ENCODE results near the gene SPO11.
"Not testable (repeated sequence)": the region's sequence is repeated elsewhere in the genome, so short reads cannot be mapped to it uniquely, and the experiment has no call there.

The SPO11 gene

DNA sequence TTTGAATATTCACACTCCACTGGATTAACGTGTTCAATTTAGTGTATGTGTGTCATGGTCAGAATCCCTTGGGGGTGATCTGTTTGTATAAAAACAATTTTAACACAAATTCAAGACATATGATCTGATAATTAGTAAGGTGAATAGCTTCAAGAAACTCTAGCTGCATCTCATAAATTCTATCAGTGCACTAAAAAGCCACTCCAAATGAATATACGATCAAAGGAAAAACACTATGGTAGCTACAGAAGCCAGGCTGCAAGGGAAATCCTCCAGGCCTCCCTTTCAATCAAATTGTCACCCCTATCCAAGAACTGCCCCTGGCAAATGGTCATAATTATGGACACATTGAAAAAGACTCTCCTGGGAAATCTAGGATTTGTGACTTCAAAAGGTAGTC, 12.1 kb downstream of the SPO11 start:
- no peak for DNase-seq (ENCODE audit: low read depth in 2 of 2)

DNA sequence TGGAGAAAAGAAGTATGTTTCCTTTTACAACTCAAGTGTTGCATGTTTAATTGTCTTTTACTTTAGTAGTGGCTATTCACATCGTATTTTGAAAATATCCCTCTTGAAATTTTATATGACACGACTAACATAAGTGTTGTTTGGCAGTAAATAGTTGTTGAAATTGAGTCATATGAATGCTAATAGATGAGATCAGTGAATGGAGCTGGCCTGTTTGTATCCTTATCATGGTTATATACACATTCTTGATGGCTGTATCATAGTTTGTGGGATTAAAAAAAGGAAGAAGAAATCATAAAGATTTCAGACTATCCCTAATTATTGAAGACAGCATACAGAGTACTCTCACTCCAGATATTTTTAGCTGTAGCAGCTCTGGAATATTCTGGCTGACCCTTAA, 13.2 kb downstream of the SPO11 start:
- DNase-seq (ENCODE audit: low read depth in 2 of 2): no peak

DNA sequence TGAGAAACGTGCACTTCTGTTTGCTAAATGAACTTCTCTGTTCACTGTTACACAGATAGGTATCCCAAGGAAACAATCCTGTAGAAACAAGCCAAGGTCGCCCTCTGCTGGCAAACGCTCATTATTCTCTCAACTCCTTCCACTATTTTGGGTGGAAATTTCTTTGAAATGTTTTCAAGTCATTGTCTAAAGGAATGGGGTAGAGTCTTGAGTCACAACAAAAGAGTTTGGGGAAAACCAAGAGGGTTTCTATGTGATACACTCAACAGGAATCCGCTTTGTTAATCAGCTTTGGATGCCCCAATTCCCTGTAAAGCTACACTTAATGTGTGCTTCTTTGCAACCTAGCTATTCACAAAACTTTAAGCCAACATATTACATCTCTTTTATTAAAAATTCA, 16.9 kb downstream of the SPO11 start:
- DNase-seq (ENCODE audit: low read depth in 2 of 2): peak; percentile 52 to 67

DNA sequence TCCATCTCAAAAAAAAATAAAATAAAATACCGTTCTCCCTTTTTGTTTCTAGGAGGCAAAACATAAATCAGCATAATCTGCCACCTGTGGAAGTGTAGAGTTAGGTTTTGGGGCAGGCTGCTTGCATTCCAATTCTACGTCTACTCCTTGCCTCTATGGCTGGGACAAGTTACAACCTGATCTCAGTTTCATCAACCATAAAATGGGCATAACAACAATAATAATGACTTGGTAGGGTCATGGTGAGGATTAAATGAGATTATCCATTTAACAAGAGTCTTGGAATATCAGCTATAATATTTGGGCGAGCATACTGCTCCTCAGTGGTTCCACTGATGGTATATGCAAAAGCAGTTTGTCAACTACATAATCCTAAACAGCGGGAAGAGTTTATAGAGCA, 17.8 kb downstream of the SPO11 start:
- no peak for DNase-seq (ENCODE audit: low read depth in 2 of 2)

DNA sequence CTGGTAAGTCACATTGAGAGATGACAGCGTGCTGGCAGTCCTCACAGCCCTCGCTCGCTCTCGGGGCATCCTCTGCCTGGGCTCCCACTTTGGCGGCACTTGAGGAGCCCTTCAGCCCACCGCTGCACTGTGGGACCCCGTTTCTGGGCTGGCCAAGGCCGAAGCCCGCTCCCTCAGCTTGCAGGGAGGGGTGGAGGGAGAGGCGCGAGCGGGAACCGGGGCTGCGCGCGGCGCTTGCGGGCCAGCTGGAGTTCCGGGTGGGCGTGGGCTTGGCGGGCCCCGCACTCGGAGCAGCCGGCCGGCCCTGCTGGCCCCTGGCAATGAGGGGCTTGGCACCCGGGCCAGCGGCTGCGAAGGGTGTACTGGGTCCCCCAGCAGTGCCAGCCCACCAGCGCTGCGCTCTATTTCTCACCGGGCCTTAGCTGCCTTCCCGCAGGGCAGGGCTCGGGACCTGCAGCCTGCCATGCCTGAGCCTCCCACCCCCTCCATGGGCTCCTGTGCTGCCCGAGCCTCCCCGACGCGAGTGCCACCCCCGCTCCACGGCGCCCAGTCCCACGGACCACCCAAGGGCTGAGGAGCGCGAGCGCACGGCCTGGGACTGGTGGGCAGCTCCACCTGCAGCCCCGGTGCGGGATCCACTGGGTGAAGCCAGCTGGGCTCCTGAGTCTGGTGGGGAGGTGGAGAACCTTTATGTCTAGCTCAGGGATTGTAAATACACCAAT, 18.8 kb downstream of the SPO11 start:
- DNase-seq (ENCODE audit: low read depth in 2 of 2): not testable (repeated sequence)

DNA sequence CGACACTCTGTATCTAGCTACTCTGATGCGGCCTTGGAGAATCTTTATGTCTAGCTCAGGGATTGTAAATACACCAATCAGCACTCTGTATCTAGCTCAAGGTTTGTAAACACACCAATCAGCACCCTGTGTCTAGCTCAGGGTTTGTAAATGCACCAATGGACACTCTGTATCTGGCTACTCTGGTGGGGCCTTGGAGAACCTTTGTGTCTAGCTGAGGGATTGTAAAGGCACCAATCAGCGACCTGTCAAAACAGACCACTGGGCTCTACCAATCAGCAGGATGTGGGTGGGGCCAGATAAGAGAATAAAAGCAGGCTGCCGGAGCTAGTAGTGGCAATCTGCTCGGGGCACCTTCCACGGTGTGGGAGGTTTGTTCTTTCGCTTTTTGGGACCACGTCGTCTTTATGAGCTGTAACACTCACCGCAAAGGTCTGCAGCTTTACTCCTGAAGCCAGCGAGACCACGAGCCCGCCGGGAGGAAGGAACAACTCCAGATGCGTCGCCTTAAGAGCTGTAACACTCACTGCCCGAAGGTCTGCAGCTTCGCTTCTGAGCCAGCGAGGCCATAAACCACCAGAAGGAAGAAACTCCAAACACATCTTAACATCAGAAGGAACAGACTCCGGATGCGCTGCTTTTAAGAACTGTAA, 19.4 kb downstream of the SPO11 start:
- not testable (repeated sequence) for DNase-seq (ENCODE audit: low read depth in 2 of 2)

DNA sequence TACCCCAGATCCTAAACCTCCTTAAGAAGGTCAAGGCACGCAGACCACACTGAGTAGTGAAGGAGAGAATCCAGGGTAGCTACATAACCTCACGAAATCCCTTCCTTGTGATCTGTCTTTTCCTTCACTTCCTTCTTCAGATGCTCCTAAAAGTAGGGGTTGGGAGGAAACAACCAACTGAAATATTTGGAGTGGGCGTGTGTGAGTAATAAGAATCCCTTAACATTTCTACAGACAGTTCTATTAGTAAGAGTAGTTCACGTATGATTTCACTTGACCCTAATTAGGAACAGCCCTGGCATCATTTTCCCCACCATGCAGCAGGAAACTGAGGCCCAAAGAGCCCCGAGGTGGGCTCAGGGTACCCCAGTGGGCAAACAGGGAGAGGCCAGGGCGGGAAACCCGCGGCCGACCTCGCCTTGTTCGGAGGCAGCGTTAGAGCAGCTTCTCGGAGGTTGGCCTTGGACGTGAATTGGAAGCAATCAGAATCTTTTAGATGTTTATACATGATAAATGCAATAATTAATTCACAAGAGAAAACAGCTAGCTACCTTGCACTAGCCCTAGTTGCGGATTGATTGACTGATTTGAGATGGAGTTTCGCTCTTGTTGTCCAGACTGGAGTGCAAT, 20.6 kb downstream of the SPO11 start:
- no peak for DNase-seq (ENCODE audit: low read depth in 2 of 2)

DNA sequence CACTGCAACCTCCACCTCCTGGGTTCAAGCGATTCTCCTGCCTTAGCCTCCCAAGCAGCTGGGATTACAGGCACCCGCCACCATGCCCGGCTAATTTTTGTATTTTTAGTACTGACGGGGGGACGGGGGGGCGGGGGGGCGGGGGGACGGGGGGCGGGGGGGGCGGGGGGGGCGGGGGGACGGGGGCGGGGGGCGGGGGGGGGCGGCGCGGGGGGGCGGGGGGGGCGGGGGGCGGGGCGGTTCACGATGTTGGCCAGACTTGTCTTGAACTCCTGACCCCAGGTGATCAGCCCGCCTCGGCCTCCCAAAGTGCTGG, 21.1 kb downstream of the SPO11 start:
- not testable (repeated sequence) for DNase-seq (ENCODE audit: low read depth in 2 of 2)

DNA sequence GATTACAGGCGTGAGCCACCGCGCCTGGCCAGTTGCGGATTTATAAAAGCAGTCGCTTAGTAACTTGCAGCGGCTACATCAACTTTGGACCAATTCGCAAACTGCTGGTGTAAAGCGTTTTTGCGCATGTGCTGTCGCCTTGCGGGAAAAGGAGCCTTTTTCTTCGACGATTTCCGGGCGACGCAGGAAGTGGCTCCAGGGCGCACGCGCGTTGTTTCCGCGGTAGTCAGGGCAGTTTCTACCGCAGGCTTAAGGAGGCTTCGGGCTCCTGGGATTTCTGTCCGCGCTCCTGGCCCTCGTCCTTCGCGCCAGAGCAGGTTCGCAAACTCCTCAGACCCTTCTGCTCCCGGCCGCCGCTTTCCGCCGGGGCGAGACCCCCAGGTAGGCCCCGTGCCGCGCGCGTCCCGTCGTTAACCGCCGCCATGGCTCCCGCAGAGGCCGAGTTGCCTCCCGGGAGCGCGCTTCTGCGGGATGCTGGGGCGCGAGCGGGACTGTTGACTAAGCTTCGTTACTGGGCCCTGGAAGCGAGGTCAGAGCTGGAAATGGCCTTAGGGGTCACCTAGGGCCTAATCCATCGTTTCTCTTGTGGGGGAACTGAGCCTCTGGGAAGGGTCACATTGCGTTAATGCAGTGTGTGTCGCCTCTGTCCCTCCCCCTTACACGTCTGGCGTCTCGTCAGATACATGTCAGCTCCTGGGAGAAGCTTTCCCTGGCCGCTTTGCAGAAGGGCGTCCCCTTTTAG, 21.6 kb downstream of the SPO11 start, which contains the start of gene RAE1:
TSS of gene RAE1 (plus strand) at position 214 of the 742 bp plus-strand sequence. CDS start 2,784 bp downstream, outside the sequence.
- DNase-seq (ENCODE audit: low read depth in 2 of 2): peak; percentile 85 to 89

DNA sequence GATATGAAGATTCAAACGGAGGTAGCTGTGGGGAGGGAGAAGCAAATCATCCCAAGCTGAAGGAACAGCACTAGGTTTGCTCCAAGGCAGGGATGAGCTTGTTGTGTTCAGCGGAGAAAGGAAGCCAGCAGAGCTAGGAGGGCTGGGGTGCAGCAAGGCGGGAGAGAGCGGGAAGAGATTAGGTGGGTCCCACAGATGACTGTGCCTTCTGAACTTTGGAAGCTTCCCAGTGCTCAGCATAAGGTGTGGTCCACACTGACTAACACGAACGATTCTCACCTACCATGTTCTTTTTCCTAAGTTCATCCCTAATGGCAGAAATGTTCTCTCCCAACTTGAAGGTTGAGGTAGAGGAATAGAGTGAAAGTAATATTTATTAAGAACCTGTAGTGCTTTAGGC, 22.7 kb downstream of the SPO11 start:
- DNase-seq (ENCODE audit: low read depth in 2 of 2): no peak

DNA sequence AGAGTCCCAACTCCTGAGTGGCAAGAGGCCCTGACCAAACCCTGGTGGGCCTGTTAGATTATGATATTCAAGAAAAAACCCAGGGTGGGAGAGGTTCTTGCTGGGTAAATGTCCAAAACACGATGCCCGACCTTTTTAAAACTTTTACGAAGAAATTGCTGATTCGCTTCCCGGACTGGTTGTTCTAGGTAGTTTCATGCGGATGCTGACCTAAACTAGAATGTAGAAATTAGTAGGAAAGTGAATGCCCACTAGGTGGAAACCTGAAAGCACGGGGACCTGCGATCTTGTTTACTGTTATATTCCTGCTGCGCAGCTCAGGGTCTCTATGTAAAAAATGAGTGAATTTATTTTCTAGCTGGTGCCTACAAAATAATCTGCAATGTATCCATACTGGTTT, 23.7 kb downstream of the SPO11 start:
- DNase-seq (ENCODE audit: low read depth in 2 of 2): no peak

DNA sequence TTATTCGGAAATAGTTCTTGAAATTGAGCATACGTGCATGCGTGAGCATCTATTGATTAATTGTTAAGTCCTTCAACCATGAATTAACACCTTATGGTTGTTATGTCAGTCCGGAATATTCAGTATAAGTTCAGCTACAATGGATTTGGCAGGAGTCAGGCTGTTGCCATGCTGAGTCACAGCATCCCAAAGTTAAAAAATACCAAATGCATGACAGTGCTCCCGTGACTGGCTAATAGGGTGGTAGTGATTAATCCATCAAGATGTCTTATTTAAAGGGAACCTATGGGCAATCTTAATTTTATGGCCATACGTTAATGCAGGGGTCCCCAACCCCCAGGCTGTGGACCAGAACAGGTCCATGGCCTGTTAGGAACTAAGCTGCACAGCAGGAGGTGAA, 31.9 kb downstream of the SPO11 start:
- no peak for DNase-seq (ENCODE audit: low read depth in 2 of 2)

DNA sequence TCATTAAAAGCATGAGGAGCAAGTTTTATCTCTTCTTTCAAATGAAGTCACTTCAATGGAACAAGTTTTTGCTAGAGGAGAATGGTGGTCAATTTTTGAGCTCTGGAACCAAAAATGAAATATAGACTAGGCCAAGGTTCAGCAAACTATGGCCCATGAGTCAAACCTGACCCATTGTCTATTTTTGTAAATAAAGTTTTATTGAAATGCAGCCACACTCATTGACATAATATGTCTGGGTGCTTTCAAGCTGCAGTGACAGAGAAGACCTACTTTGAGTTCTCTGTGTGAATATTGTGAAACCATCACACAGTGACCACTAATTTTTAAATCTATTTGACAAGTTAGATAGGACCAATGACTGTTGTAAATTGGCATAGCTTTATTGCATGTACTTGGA, 34.8 kb downstream of the SPO11 start:
- DNase-seq (ENCODE audit: low read depth in 2 of 2): no peak

DNA sequence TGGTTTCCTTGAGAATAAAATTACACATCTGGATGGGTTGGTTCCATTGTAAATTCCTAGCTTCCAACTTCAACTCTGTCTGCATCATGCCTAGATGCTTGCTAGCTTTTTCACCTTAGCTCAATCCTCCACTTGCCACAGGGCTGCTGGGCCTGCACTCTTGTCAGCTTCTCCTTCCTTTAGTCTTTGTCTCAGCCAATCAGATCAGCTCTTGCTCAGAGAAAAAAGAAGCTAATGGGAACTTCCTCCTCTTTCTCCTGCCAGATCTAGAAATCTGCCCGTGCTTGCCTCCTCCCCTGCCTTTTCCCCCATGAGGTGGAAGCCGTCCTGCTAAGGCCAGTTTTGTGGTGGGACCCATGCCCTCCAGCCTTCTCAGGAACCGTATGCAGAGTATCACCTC, 40.0 kb downstream of the SPO11 start:
- no peak for DNase-seq (ENCODE audit: low read depth in 2 of 2)

DNA sequence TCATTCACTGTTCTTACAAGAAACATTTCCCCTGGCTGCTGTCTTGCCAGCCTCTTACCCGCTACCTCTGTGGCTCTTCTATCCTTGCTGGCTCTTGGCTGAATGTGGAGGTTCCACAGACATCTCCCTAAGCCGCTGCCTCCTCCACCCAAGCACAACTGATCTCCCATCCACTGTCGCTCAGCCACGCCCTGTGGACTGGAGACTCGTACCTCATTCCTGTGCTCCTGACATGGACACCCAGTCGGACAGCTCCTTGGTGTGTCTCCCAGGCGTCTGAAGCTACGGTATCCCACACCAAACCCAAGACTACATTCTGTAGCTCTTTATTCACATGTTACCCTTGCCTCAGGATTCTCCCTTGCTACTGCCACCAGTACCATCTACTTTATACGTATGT, 40.7 kb downstream of the SPO11 start:
- no peak for DNase-seq (ENCODE audit: low read depth in 2 of 2)

DNA sequence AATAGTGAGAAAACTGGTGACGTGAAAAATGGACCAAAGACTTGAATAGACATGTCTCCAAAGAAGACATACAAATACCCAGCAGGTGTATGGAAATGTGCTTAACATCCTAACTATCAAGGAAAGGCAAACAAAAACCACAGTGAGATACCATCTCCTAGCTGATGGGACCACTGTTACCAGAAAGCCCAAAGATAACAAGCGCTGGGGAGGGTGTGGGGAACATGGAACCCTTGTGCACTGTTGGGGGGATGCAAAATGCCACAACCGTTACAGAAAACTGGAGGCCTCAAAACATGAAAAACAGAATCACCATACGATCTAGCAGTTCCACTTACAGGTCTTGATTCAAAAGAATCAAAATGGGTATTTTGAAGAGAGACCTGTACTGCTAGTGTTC, 41.8 kb downstream of the SPO11 start:
- DNase-seq (ENCODE audit: low read depth in 2 of 2): no peak

DNA sequence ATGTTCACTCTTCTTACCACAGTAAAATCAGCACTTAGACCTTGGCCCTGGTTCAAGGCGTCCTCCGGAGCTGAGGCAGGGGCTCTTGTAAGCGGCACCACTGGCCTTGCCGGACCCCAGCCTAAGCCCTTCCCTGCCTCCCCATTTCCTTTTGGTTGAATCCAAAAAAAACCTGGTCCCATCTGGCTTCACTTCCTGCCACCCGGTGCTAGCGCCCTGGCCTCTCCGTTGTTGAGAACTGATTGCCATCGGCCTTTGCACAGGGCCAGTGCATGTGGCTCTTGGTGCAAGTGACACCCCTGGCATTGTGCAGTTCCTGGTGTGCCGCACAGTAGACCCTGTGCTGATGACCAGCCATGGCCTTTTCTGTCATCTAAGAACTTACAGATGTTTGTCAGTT, 42.6 kb downstream of the SPO11 start:
- no peak for DNase-seq (ENCODE audit: low read depth in 2 of 2)

DNA sequence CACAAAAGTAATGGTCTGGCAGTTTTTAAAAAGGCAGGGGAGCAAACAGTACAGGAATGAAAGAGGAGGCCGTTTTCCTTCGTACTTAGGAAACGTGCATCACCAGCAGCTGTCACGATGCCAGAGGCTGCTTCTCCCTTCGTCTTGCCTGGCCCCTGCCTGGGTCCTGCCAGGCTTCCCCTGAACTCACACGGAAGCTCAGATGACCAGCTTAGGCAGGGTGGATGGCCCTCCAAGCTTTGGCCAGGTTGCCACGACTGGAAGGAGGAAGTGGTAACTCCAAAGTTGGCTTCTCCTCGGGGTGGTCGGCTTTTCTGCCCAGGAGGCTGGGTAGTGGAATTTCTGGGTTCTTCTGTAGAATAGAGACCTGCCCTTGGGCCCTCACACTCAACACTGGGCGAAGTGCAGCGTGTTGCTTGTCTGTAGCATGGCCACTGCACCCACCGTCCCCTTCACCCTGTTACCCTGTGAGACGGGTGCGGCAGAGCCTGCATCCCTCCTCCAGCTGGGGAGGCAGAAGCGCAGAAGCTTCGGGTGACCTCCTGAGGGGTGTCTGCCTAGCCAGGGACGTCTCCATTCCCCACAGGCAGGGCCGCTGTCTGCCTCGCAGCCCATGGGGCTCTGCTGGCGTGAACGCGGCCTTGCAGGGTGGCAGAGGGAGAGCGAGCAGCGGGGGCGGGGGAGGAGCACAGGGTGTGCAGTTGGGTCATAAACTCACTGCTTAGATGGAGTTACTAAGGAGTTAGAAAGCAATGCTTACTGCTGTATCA, 43.2 kb downstream of the SPO11 start:
- no peak for DNase-seq (ENCODE audit: low read depth in 2 of 2)

DNA sequence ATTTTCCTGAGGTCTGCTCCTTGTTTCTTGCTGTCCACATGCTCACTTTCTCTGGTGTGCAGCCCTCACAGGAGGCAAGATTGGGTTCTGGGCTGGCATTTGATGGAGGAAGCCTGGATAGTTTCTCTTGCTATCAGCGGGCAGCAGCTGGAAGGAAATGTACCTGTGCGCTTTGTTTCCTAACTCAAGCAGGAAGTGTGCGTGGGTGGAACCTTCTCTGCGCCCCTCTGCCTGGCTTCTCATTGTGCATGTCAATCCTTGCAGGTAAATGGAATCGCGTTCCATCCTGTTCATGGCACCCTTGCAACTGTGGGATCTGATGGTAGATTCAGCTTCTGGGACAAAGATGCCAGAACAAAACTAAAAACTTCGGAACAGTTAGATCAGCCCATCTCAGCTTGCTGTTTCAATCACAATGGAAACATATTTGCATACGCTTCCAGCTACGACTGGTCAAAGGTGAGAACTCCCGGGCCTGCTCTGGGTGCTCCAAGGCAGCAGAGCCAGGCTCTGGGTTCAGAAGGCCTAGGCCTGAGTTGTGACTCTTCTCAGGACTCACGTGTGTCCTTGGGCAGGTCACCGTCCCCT, 44.8 kb downstream of the SPO11 start:
- no peak for DNase-seq (ENCODE audit: low read depth in 2 of 2)

DNA sequence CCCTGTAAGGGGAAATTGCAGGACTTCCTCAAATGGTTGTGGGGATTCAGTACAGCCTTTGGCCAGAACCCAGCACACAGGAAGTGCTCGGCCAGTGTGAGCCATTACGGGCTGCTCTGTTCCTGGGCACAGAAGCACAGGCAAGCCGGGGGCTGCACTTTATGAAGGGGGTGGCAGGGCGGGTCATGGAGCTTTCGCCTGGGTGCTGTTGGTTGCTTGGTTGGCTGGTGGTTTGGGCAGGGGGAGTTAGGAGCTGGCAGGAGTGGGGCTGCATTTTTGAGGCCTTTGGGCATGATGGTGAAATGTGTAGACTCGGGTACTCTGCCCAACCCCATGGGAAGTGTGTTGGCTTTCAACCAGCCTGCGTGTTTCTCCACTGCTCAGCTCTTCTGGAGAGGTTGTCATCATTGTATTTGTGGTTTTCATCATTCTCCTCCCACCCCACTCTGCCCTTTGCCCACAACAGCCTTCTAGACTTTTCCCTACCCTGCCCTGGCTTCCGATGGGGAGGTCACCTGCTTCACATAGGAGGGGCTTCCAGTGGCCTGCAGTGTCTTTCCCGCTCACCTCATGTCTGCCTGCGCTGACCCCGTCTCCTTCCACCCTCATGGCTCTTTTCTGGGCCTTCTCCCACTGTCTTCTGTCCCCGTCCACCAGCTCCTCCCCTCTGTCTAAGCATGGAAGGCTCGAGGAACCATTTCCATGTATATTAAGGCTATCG, 45.5 kb downstream of the SPO11 start:
- no peak for DNase-seq (ENCODE audit: low read depth in 2 of 2)
